HepG2 (cell line): Measurements from ENCODE around the gene SMARCA4. TPM values are rescaled to one million over a fixed set of nuclear protein-coding genes. Genes with fewer than 3 reads are reported as not detected.

ENCODE experiments used
- AFF4 ChIP-seq: sonication (generic); formaldehyde crosslinking; IDR thresholded peaks from 2 replicates; pipeline ENCODE4 v1.4.0; 2020; ENCODE audit warnings: missing genetic modification reagents
- BCL6 ChIP-seq: IDR thresholded peaks from 2 replicates; pipeline ENCODE4 v1.6.1; 2016; ENCODE audit warnings: missing genetic modification reagents, missing compliant biosample characterization
- HINFP ChIP-seq: sonication (generic); formaldehyde crosslinking; IDR thresholded peaks from 2 replicates; pipeline ENCODE4 v1.4.0; 2020; ENCODE audit warnings: low read depth, mild to moderate bottlenecking, missing genetic modification reagents
- NR2F1 ChIP-seq, 2 experiments: fragments of 450-650 bp in 1 of 2; formaldehyde crosslinking in 1 of 2; IDR thresholded peaks; 2 replicates each; pipeline versions ENCODE4 v1.5.0 to v1.6.1; 2016 to 2020; ENCODE audit warnings: mild to moderate bottlenecking in 1 of 2, missing compliant biosample characterization in 1 of 2, missing genetic modification reagents in 1 of 2, moderate library complexity in 1 of 2
- PITX1 ChIP-seq: sonication (generic); formaldehyde crosslinking; IDR thresholded peaks from 2 replicates; pipeline ENCODE4 v1.5.1; 2020; ENCODE audit warnings: mild to moderate bottlenecking, missing genetic modification reagents
- SALL1 ChIP-seq: sonication (generic); formaldehyde crosslinking; IDR thresholded peaks from 2 replicates; pipeline ENCODE4 v1.8.0; 2022; ENCODE audit warnings: mild to moderate bottlenecking, missing genetic modification reagents
- SOX5 ChIP-seq: IDR thresholded peaks from 2 replicates; pipeline ENCODE4 v1.6.1; 2016; ENCODE audit warnings: borderline replicate concordance
- SSRP1 ChIP-seq: IDR thresholded peaks from 2 replicates; pipeline ENCODE4 v1.6.1; 2016; ENCODE audit warnings: control low read depth
- TP53 ChIP-seq: sonication (generic); formaldehyde crosslinking; conservative IDR thresholded peaks from 2 replicates; pipeline ENCODE4 v1.4.0; 2020; ENCODE audit warnings: missing genetic modification reagents
- ZBTB25 ChIP-seq: IDR thresholded peaks from 2 replicates; pipeline ENCODE4 v1.6.1; 2018; ENCODE audit warnings: missing genetic modification reagents
- ZBTB34 ChIP-seq: sonication (generic); formaldehyde crosslinking; IDR thresholded peaks from 2 replicates; pipeline ENCODE4 v1.8.0; 2022; ENCODE audit warnings: mild to moderate bottlenecking, missing genetic modification reagents
- ZNF337 ChIP-seq: sonication (generic); formaldehyde crosslinking; IDR thresholded peaks from 2 replicates; pipeline ENCODE4 v1.5.1; 2020; ENCODE audit warnings: missing genetic modification reagents, low read depth, mild to moderate bottlenecking, borderline replicate concordance
- ZNF816 ChIP-seq: sonication (generic); formaldehyde crosslinking; IDR thresholded peaks from 2 replicates; pipeline ENCODE4 v1.8.0; 2022; ENCODE audit warnings: missing genetic modification reagents, mild to moderate bottlenecking, borderline replicate concordance
- polyA plus RNA-seq, 8 experiments: library from polyadenylated mRNA; depleted of rRNA in 3 of 8; stranded (reverse) in 7 of 8; unstranded in 1 of 8; fragments of >200 nt; fragmentation: Illumina TruSeq in 4 of 8; extraction: Trizol in 4 of 8; gene quantifications; 2 replicates each; pipeline versions ENCODE4 v1.2.1 to v1.2.3, GENCODE V29; 2011 to 2016; ENCODE audit warnings: low read depth in 4 of 8, missing spikeins in 1 of 8, mixed read lengths in 1 of 8; ENCODE audit not compliant: insufficient read depth in 1 of 8
- total RNA-seq, 5 experiments: library from RNA; depleted of rRNA; stranded (reverse); fragments of >200 nt; fragmentation: Illumina TruSeq; extraction: Trizol; gene quantifications; 2 replicates each; pipeline ENCODE4 v1.2.3, GENCODE V29; 2016; ENCODE audit warnings: low read depth in 1 of 5
- TF ChIP-seq, protein P1 (sequence below): sonication (generic); formaldehyde crosslinking; IDR thresholded peaks from 2 replicates; pipeline ENCODE4 v1.5.1; 2020; ENCODE audit warnings: missing genetic modification reagents, mild to moderate bottlenecking, borderline replicate concordance
- TF ChIP-seq, protein P2 (sequence below): sonication (generic); formaldehyde crosslinking; IDR thresholded peaks from 2 replicates; pipeline ENCODE4 v1.5.0; 2020; ENCODE audit warnings: missing genetic modification reagents
- TF ChIP-seq, protein P3 (sequence below): sonication (generic); formaldehyde crosslinking; IDR thresholded peaks from 2 replicates; pipeline ENCODE4 v1.4.0; 2020; ENCODE audit warnings: missing genetic modification reagents, borderline replicate concordance

Gene SMARCA4
- total and polyA plus RNA-seq, 2 of the 13 experiments (the other 11 are each of a cell fraction or from before 2014, with no cell fraction given), result 25.4 to 45.9 TPM

DNA sequence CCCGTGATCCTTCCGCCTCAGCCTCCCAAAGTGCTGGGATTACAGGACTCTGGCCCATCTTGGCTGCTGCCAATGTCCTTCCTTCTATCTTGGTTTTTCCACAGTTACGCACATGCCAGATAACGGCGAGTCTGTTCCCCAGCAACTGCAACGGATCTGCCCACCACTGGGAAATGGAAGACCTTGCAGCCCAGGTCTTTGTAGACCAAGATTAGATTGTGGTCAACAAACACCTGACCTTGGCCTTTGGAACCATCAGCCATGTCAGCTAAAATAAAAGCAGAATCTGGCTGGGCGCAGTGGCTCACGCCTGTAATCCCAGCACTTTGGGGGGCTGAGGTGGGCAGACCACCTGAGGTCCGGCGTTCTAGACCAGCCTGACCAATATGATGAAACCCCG lies 118.1 kb downstream of the SMARCA4 start (continued):
- TF ChIP-seq ZBTB25 (CRISPR knock-in tag) (no peak), SOX5 (CRISPR knock-in tag) (0 out of 2 replicates have a peak, but pooled peaks have one; percentile 30), SSRP1 (no peak), ZNF337 (CRISPR knock-in tag) (no peak), NR2F1 (CRISPR knock-in tag; IDR thresholded peaks at IDR 0.05) (0 out of 4 replicates have a peak, but pooled peaks of 1 of the 2 experiments have one; percentile 14), ZNF816 (no peak), PITX1 (CRISPR knock-in tag) (no peak), SALL1 (peak; percentile 44), TP53 (CRISPR knock-in tag) (no peak), ZBTB34 (CRISPR knock-in tag) (no peak), BCL6 (CRISPR knock-in tag) (peak; percentile 90), HINFP (CRISPR knock-in tag) (no peak), AFF4 (CRISPR knock-in tag) (no peak)
- TF ChIP-seq, protein P1, sequence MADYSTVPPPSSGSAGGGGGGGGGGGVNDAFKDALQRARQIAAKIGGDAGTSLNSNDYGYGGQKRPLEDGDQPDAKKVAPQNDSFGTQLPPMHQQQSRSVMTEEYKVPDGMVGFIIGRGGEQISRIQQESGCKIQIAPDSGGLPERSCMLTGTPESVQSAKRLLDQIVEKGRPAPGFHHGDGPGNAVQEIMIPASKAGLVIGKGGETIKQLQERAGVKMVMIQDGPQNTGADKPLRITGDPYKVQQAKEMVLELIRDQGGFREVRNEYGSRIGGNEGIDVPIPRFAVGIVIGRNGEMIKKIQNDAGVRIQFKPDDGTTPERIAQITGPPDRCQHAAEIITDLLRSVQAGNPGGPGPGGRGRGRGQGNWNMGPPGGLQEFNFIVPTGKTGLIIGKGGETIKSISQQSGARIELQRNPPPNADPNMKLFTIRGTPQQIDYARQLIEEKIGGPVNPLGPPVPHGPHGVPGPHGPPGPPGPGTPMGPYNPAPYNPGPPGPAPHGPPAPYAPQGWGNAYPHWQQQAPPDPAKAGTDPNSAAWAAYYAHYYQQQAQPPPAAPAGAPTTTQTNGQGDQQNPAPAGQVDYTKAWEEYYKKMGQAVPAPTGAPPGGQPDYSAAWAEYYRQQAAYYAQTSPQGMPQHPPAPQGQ (CRISPR knock-in tag), result no peak
- TF ChIP-seq, protein P2, sequence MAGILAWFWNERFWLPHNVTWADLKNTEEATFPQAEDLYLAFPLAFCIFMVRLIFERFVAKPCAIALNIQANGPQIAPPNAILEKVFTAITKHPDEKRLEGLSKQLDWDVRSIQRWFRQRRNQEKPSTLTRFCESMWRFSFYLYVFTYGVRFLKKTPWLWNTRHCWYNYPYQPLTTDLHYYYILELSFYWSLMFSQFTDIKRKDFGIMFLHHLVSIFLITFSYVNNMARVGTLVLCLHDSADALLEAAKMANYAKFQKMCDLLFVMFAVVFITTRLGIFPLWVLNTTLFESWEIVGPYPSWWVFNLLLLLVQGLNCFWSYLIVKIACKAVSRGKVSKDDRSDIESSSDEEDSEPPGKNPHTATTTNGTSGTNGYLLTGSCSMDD (CRISPR knock-in tag), result no peak
- TF ChIP-seq, protein P3, sequence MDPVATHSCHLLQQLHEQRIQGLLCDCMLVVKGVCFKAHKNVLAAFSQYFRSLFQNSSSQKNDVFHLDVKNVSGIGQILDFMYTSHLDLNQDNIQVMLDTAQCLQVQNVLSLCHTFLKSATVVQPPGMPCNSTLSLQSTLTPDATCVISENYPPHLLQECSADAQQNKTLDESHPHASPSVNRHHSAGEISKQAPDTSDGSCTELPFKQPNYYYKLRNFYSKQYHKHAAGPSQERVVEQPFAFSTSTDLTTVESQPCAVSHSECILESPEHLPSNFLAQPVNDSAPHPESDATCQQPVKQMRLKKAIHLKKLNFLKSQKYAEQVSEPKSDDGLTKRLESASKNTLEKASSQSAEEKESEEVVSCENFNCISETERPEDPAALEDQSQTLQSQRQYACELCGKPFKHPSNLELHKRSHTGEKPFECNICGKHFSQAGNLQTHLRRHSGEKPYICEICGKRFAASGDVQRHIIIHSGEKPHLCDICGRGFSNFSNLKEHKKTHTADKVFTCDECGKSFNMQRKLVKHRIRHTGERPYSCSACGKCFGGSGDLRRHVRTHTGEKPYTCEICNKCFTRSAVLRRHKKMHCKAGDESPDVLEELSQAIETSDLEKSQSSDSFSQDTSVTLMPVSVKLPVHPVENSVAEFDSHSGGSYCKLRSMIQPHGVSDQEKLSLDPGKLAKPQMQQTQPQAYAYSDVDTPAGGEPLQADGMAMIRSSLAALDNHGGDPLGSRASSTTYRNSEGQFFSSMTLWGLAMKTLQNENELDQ (CRISPR knock-in tag), result no peak
